Peyer's patch (tissue), 4 donors: ENCODE data around the gene ADGRG1. TPM values are rescaled to one million over a fixed set of nuclear protein-coding genes. Genes with fewer than 3 reads are reported as not detected.

ENCODE experiments used
- DNase-seq, 3 donors: peaks; one replicate each; pipeline ENCODE4 v3.0.0-alpha.2; 2017 to 2019
- H3K27ac ChIP-seq, 4 donors: fragments of 200-600 bp; sonication (generic); one replicate each; pipeline ENCODE4 v1.5.1; 2016 to 2019
- H3K27me3 ChIP-seq, 2 donors: fragments of 200-600 bp; sonication (generic); one replicate each; pipeline ENCODE4 v1.5.1; 2019
- H3K36me3 ChIP-seq, 3 donors: fragments of 200-600 bp; sonication (generic); one replicate each; pipeline ENCODE4 v1.5.1; 2016 to 2019
- H3K4me1 ChIP-seq, 4 donors: fragments of 200-600 bp; sonication (generic); one replicate each; pipeline ENCODE4 v1.5.1; 2016 to 2019
- H3K4me3 ChIP-seq, 4 donors: fragments of 200-600 bp; sonication (generic); 1 replicate in 3 of 4; 2 replicates in 1 of 4; pipeline ENCODE4 v1.5.1; 2016 to 2019; ENCODE audit warnings: mild to moderate bottlenecking in 1 of 4
- H3K9me3 ChIP-seq, 4 donors: fragments of 200-600 bp; sonication (generic); one replicate each; pipeline ENCODE4 v1.5.1; 2016 to 2019; ENCODE audit warnings: mild to moderate bottlenecking in 1 of 4
- CTCF ChIP-seq, 6 experiments: fragments of 450-650 bp in 4 of 6; fragments of 200-600 bp in 2 of 6; sonication (generic) in 1 of 6; IDR thresholded peaks; one replicate each; pipeline ENCODE4 v1.5.1; 2017 to 2019; ENCODE audit warnings: antibody characterized with exemption in 6 of 6, mild to moderate bottlenecking in 3 of 6, moderate library complexity in 1 of 6
- POLR2A ChIP-seq, 2 donors: fragments of 450-650 bp; IDR thresholded peaks; one replicate each; pipeline ENCODE4 v1.5.1; 2017; ENCODE audit warnings: antibody characterized with exemption in 2 of 2, mild to moderate bottlenecking in 2 of 2, moderate library complexity in 2 of 2
- total RNA-seq, 4 donors: library from RNA; depleted of rRNA; stranded (reverse); fragments of >200 nt; gene quantifications; one replicate each; pipeline ENCODE4 v1.1.0, GENCODE V29; 2016

ADGRG1 gene
- total RNA-seq, 4 donors from 2014 or later, result 12.8 to 50.3 (median 34.7) TPM

- H3K27me3 ChIP-seq, result no peaks in the 10 kb centered on the region
- no peaks in the 10 kb centered on the region for H3K9me3 ChIP-seq
- H3K4me3 ChIP-seq, result no peak overlapping the region
- H3K27ac ChIP-seq, result no peak overlapping the region
- H3K36me3 ChIP-seq, result no peaks in the 10 kb centered on the region
- TF ChIP-seq POLR2A (IDR thresholded peaks at IDR 0.05), result no peak
- TF ChIP-seq CTCF (IDR thresholded peaks at IDR 0.05), result no peak
- peak in 1 of 3 donors; percentile 15 for DNase-seq
- H3K4me1 ChIP-seq, result no peaks in the 10 kb centered on the region
Measured at GRCh38 chr16:57695680-57696069, 67.2 kb downstream of the ADGRG1 start.

GRCh38 chr16:57696240-57696639 lies 67.8 kb downstream of the ADGRG1 start:
- no peaks in the 10 kb centered on the region for H3K27me3 ChIP-seq

GRCh38 chr16:57697896-57698537 lies 69.6 kb downstream of the ADGRG1 start:
- Histone ChIP-seq H3K4me1 (no peaks in the 10 kb centered on the region), H3K27ac (no peak overlapping the region), H3K9me3 (no peaks in the 10 kb centered on the region), H3K4me3 (no peak overlapping the region), H3K27me3 (no peaks in the 10 kb centered on the region), H3K36me3 (no peaks in the 10 kb centered on the region)
- TF ChIP-seq POLR2A (IDR thresholded peaks at IDR 0.05) (no peak), CTCF (IDR thresholded peaks at IDR 0.05) (no peak)
- peak in 1 of 3 donors; percentile 37 for DNase-seq

More at GRCh38 chr16:57696240-57696639, 67.8 kb downstream of the ADGRG1 start:
- Histone ChIP-seq H3K4me1 (no peaks in the 10 kb centered on the region), H3K36me3 (no peaks in the 10 kb centered on the region), H3K4me3 (no peak overlapping the region), H3K27ac (no peak overlapping the region), H3K9me3 (no peaks in the 10 kb centered on the region)
- TF ChIP-seq POLR2A (IDR thresholded peaks at IDR 0.05) (no peak), CTCF (IDR thresholded peaks at IDR 0.05) (no peak)
- DNase-seq, result peak in 1 of 3 donors; percentile 29

GRCh38 chr16:57698812-57699405 lies 70.5 kb downstream of the ADGRG1 start:
- no peaks in the 10 kb centered on the region for H3K4me1 ChIP-seq
- H3K27me3 ChIP-seq, result no peaks in the 10 kb centered on the region
- TF ChIP-seq CTCF (IDR thresholded peaks at IDR 0.05) (no peak), POLR2A (IDR thresholded peaks at IDR 0.05) (no peak)
- no peaks in the 10 kb centered on the region for H3K9me3 ChIP-seq
- no peak overlapping the region for H3K4me3 ChIP-seq
- DNase-seq, result peak in 1 of 3 donors; percentile 34
- H3K36me3 ChIP-seq, result no peaks in the 10 kb centered on the region
- H3K27ac ChIP-seq, result no peak overlapping the region

GRCh38 chr16:57699481-57699880 lies 71.1 kb downstream of the ADGRG1 start:
- TF ChIP-seq POLR2A (IDR thresholded peaks at IDR 0.05) (no peak), CTCF (IDR thresholded peaks at IDR 0.05) (no peak)
- H3K4me3 ChIP-seq, result no peak overlapping the region
- no peaks in the 10 kb centered on the region for H3K4me1 ChIP-seq
- H3K36me3 ChIP-seq, result no peaks in the 10 kb centered on the region
- no peak overlapping the region for H3K27ac ChIP-seq
- H3K27me3 ChIP-seq, result no peaks in the 10 kb centered on the region
- DNase-seq, result peak in 1 of 3 donors; percentile 27
- no peaks in the 10 kb centered on the region for H3K9me3 ChIP-seq
